Neutrophil (primary cell): ENCODE measurements around the gene SLC25A45.

Source experiments
- H3K27ac ChIP-seq: fragments of 200-600 bp; sonication (generic); 2 replicates; pipeline ENCODE4 v1.5.1; 2016; ENCODE audit warnings: mild to moderate bottlenecking, moderate library complexity
- H3K27me3 ChIP-seq: fragments of 200-600 bp; sonication (generic); 2 replicates; pipeline ENCODE4 v1.6.0; 2016; ENCODE audit warnings: mild to moderate bottlenecking
- H3K36me3 ChIP-seq: fragments of 200-600 bp; sonication (generic); 2 replicates; pipeline ENCODE4 v1.5.1; 2017
- H3K4me1 ChIP-seq, 2 experiments: fragments of 200-600 bp in 1 of 2; sonication (generic) in 1 of 2; 1 replicate in 1 of 2; 2 replicates in 1 of 2; pipeline versions ENCODE4 v1.5.1 to v1.6.1; 2013 to 2016; ENCODE audit warnings: low read depth in 1 of 2, low read length in 1 of 2, mild to moderate bottlenecking in 1 of 2, moderate library complexity in 1 of 2; ENCODE audit not compliant: control insufficient read depth in 1 of 2, insufficient read depth in 1 of 2
- H3K4me3 ChIP-seq, 2 experiments: fragments of 200-600 bp in 1 of 2; sonication (generic) in 1 of 2; 1 replicate in 1 of 2; 2 replicates in 1 of 2; pipeline ENCODE4 v1.5.1; 2013 to 2016; ENCODE audit warnings: low read depth in 1 of 2, low read length in 1 of 2, mild to moderate bottlenecking in 1 of 2, moderate library complexity in 1 of 2
- H3K9me3 ChIP-seq: fragments of 200-600 bp; sonication (generic); 2 replicates; pipeline ENCODE4 v1.5.1; 2016
- CTCF ChIP-seq: fragments of 200-600 bp; sonication (generic); IDR thresholded peaks from 2 replicates; pipeline ENCODE4 v1.5.1; 2016; ENCODE audit warnings: antibody characterized with exemption

The SLC25A45 gene

GRCh38 chr11:65382033-65382803, at the start of gene SLC25A45:
Gene SLC25A45 (minus strand): TSS chr11:65382646. CDS start chr11:65381951, 695 bp downstream.
- no peaks in the 10 kb centered on the region for H3K36me3 ChIP-seq
- no peaks in the 10 kb centered on the region for H3K27me3 ChIP-seq
- peak within 1 kb of the TSS; percentile 100 for H3K27ac ChIP-seq
- no peaks in the 10 kb centered on the region for H3K9me3 ChIP-seq
- peak within 1 kb of the TSS; percentile 65 to 73 for H3K4me3 ChIP-seq
- peaks cover 40 to 46% of the 10 kb centered on the region in 2 experiments for H3K4me1 ChIP-seq
- peak; percentile 96 for TF ChIP-seq CTCF

GRCh38 chr11:65431451-65432099, 49.1 kb upstream of the SLC25A45 start:
- no peak for TF ChIP-seq CTCF
- H3K4me3 ChIP-seq: peak overlapping the region; percentile 93 to 95
- peak overlapping the region; percentile 97 for H3K27ac ChIP-seq
- no peaks in the 10 kb centered on the region for H3K27me3 ChIP-seq
- H3K9me3 ChIP-seq: no peaks in the 10 kb centered on the region
- peaks cover 96 to 98% of the 10 kb centered on the region in 2 experiments for H3K4me1 ChIP-seq
- peaks cover 87% of the 10 kb centered on the region for H3K36me3 ChIP-seq

- H3K4me1 ChIP-seq: peaks cover 89 to 92% of the 10 kb centered on the region in 2 experiments
- peak overlapping the region; percentile 97 for H3K27ac ChIP-seq
- no peaks in the 10 kb centered on the region for H3K27me3 ChIP-seq
- no peaks in the 10 kb centered on the region for H3K9me3 ChIP-seq
- peaks cover 81% of the 10 kb centered on the region for H3K36me3 ChIP-seq
- no peak for TF ChIP-seq CTCF
- H3K4me3 ChIP-seq: peak overlapping the region; percentile 93 to 95
Observed at GRCh38 chr11:65430406-65431217, 48.2 kb upstream of the SLC25A45 start.

GRCh38 chr11:65429724-65430405, 47.4 kb upstream of the SLC25A45 start:
- H3K4me3 ChIP-seq: peak overlapping the region; percentile 93 to 95
- H3K4me1 ChIP-seq: peaks cover 83 to 88% of the 10 kb centered on the region in 2 experiments

More at GRCh38 chr11:65429724-65430405, 47.4 kb upstream of the SLC25A45 start:
- Histone ChIP-seq H3K27me3 (no peaks in the 10 kb centered on the region), H3K9me3 (no peaks in the 10 kb centered on the region), H3K27ac (peak overlapping the region; percentile 97), H3K36me3 (peaks cover 73% of the 10 kb centered on the region)
- no peak for TF ChIP-seq CTCF
